DOHH2 (cell line): ENCODE results near the gene ITGB5.
"Not testable (repeated sequence)": the region's sequence is repeated elsewhere in the genome, so short reads cannot be mapped to it uniquely, and the experiment has no call there.

Experiments
- H3F3A ChIP-seq: fragments of 200-600 bp; sonication (generic), shearing (Covaris generic); 2 replicates; pipeline ENCODE4 v1.6.0; 2016; ENCODE audit warnings: antibody characterized with exemption, mild to moderate bottlenecking; ENCODE audit not compliant: control insufficient read depth, insufficient read depth
- H3K27ac ChIP-seq: fragments of 200-600 bp; sonication (generic); 2 replicates; pipeline ENCODE4 v1.5.1; 2014; ENCODE audit warnings: low read depth, mild to moderate bottlenecking, low read length, moderate library complexity
- H3K27me3 ChIP-seq: fragments of 200-600 bp; sonication (generic); 2 replicates; pipeline ENCODE4 v1.6.1; 2014; ENCODE audit warnings: mild to moderate bottlenecking, low read length, mixed read lengths; ENCODE audit not compliant: control insufficient read depth
- H3K36me3 ChIP-seq: fragments of 200-600 bp; sonication (generic); 2 replicates; pipeline ENCODE4 v1.6.1; 2014; ENCODE audit warnings: mild to moderate bottlenecking, low read length, moderate library complexity, mixed read lengths; ENCODE audit not compliant: control insufficient read depth
- H3K4me1 ChIP-seq: fragments of 200-600 bp; sonication (generic); 2 replicates; pipeline ENCODE4 v1.6.1; 2014; ENCODE audit warnings: mild to moderate bottlenecking, low read length, mixed read lengths; ENCODE audit not compliant: control insufficient read depth
- H3K4me2 ChIP-seq: fragments of 200-600 bp; sonication (generic); 2 replicates; pipeline ENCODE4 v1.6.0; 2014; ENCODE audit warnings: mild to moderate bottlenecking, low read length, moderate library complexity
- H3K4me3 ChIP-seq: fragments of 200-600 bp; sonication (generic); 2 replicates; pipeline ENCODE4 v1.5.1; 2014; ENCODE audit warnings: mild to moderate bottlenecking, low read length, mixed read lengths
- H3K79me2 ChIP-seq: fragments of 200-600 bp; sonication (generic); 2 replicates; pipeline ENCODE4 v1.6.1; 2014; ENCODE audit warnings: mild to moderate bottlenecking, low read length, mixed read lengths; ENCODE audit not compliant: control insufficient read depth
- H3K9me2 ChIP-seq: fragments of 200-600 bp; sonication (generic); replicated peaks from 2 replicates; pipeline ENCODE4 v1.6.1; 2014; ENCODE audit warnings: mild to moderate bottlenecking, low read length, mixed read lengths; ENCODE audit not compliant: control insufficient read depth
- H3K9me3 ChIP-seq: fragments of 200-600 bp; sonication (generic); 2 replicates; pipeline ENCODE4 v1.6.1; 2014; ENCODE audit warnings: antibody characterized with exemption, low read length, mixed read lengths; ENCODE audit not compliant: control insufficient read depth, insufficient read depth
- H4K20me1 ChIP-seq: fragments of 200-600 bp; sonication (generic); 2 replicates; pipeline ENCODE4 v1.6.0; 2014; ENCODE audit warnings: low read depth, mild to moderate bottlenecking, antibody characterized with exemption, low read length, moderate library complexity; ENCODE audit not compliant: control insufficient read depth, insufficient read depth
- CTCF ChIP-seq: fragments of 200-600 bp; sonication (generic); IDR thresholded peaks from one replicate; pipeline ENCODE4 v1.5.1; 2014; ENCODE audit warnings: antibody characterized with exemption, mild to moderate bottlenecking, low read depth, low read length; ENCODE audit not compliant: poor library complexity, severe bottlenecking
- EZH2phosphoT487 ChIP-seq: fragments of 200-600 bp; sonication (generic); IDR thresholded peaks from 2 replicates; pipeline ENCODE4 v1.6.1; 2017; ENCODE audit warnings: borderline replicate concordance, mild to moderate bottlenecking, antibody characterized with exemption, low read length, moderate library complexity, mixed read lengths

ITGB5 gene

GRCh38 chr3:124831628-124832199 lies 55.5 kb downstream of the ITGB5 start:
- Histone ChIP-seq H3K4me1 (peaks cover 10% of the 10 kb centered on the region), H3K9me3 (no peaks in the 10 kb centered on the region), H3K36me3 (no peaks in the 10 kb centered on the region), H4K20me1 (no peaks in the 10 kb centered on the region), H3K79me2 (no peaks in the 10 kb centered on the region), H3K27me3 (peaks cover 24% of the 10 kb centered on the region), H3K9me2 (no peaks in the 10 kb centered on the region), H3K4me3 (no peak overlapping the region), H3K4me2 (no peak overlapping the region), H3K27ac (no peak overlapping the region), H3F3A (no peaks in the 10 kb centered on the region)
- no peak for TF ChIP-seq EZH2phosphoT487
- no peak for TF ChIP-seq CTCF

- no peak overlapping the region for H3K27ac ChIP-seq
- TF ChIP-seq EZH2phosphoT487 (no peak), CTCF (no peak)
- no peak overlapping the region for H3K4me3 ChIP-seq
- H4K20me1 ChIP-seq = no peaks in the 10 kb centered on the region
- no peaks in the 10 kb centered on the region for H3K36me3 ChIP-seq
- H3K9me3 ChIP-seq = no peaks in the 10 kb centered on the region
- H3K4me2 ChIP-seq = no peak overlapping the region
- H3K79me2 ChIP-seq = no peaks in the 10 kb centered on the region
- peaks cover 15% of the 10 kb centered on the region for H3K27me3 ChIP-seq
- H3F3A ChIP-seq = no peaks in the 10 kb centered on the region
- H3K4me1 ChIP-seq = peaks cover 6% of the 10 kb centered on the region
- H3K9me2 ChIP-seq = no peaks in the 10 kb centered on the region
Observed at GRCh38 chr3:124829819-124830554, 57.2 kb downstream of the ITGB5 start.

- H3K9me3 ChIP-seq = no peaks in the 10 kb centered on the region
- TF ChIP-seq EZH2phosphoT487 (no peak), CTCF (no peak)
- H3K4me3 ChIP-seq = no peak overlapping the region
- H3K79me2 ChIP-seq = no peaks in the 10 kb centered on the region
- no peaks in the 10 kb centered on the region for H4K20me1 ChIP-seq
- H3F3A ChIP-seq = no peaks in the 10 kb centered on the region
- peaks cover 12% of the 10 kb centered on the region for H3K27me3 ChIP-seq
- no peaks in the 10 kb centered on the region for H3K9me2 ChIP-seq
- H3K27ac ChIP-seq = no peak overlapping the region
- H3K4me2 ChIP-seq = no peak overlapping the region
- H3K4me1 ChIP-seq = peaks cover 3% of the 10 kb centered on the region; the same call in 1 of the 2 replicates
- H3K36me3 ChIP-seq = no peaks in the 10 kb centered on the region
Observed at GRCh38 chr3:124829178-124829818, 57.9 kb downstream of the ITGB5 start.

- not testable (repeated sequence) for H3K9me2 ChIP-seq, H3F3A ChIP-seq, H3K27ac ChIP-seq, H4K20me1 ChIP-seq, H3K79me2 ChIP-seq, H3K4me3 ChIP-seq, H3K9me3 ChIP-seq, H3K4me2 ChIP-seq, H3K36me3 ChIP-seq, H3K4me1 ChIP-seq, H3K27me3 ChIP-seq
Observed at GRCh38 chr3:124827476-124828206, 59.5 kb downstream of the ITGB5 start.
